NB4 (cell line): Measurements from ENCODE around the gene ANKRD11.

ENCODE experiments used
- CTCF ChIP-seq: IDR thresholded peaks from one replicate; pipeline ENCODE4 v1.5.1; 2012; ENCODE audit warnings: low read depth, low read length
- MAX ChIP-seq: IDR thresholded peaks from 2 replicates; pipeline ENCODE4 v1.6.1; 2011; ENCODE audit warnings: low read depth, low read length

DNA sequence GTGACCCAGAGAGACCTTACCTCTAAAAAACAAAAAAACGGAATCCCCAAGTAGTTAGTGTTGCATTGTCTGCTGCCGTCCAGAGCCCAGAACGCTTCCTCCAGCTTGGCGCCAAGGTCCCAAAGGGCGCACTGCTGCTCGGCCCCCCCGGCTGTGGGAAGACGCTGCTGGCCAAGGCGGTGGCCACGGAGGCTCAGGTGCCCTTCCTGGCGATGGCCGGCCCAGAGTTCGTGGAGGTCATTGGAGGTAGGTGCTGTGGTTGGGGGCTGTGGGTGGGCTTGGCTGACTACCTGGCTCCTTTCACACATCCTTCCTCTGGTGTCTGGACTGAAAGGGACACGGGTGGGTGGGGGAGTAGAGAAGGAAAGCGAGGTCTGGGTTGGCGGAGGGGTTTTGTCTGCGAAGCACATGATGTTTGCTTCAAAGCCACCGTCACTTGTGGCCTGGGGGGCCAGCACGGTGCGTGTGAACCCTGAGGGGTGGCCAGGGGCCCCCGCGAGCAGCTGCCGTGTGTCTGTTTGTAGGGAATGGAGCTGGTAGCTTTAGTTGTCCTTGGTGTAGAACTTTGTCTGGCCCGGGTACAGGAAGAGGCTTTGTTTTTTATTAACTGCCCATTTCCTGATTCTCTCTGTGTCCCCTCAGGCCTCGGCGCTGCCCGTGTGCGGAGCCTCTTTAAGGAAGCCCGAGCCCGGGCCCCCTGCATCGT, 41.6 kb upstream of the ANKRD11 start:
- TF ChIP-seq CTCF = no peak
- TF ChIP-seq MAX = no peak
